Neural cell (in vitro differentiated cells): ENCODE data around the gene GPRC5B. TPM values are rescaled to one million over a fixed set of nuclear protein-coding genes. Genes with fewer than 3 reads are reported as not detected.

Experiments used
- H2AFZ ChIP-seq: fragments of 200-600, 300-800 bp; sonication (generic), shearing (Covaris generic); 2 replicates; pipeline ENCODE4 v1.6.0; 2014; ENCODE audit warnings: low read depth, mild to moderate bottlenecking, antibody characterized with exemption, low read length, moderate library complexity
- H3F3A ChIP-seq: fragments of 200-600 bp; shearing (Covaris generic); 2 replicates; pipeline ENCODE4 v1.6.1; 2016; ENCODE audit warnings: mild to moderate bottlenecking, moderate library complexity, mixed read lengths, antibody characterized with exemption, low read length; ENCODE audit not compliant: insufficient read depth, poor library complexity, severe bottlenecking
- H3K27ac ChIP-seq: fragments of 200-600, 300-800 bp; sonication (generic), shearing (Covaris generic); 2 replicates; pipeline ENCODE4 v1.5.1; 2014; ENCODE audit warnings: mild to moderate bottlenecking, low read length, moderate library complexity
- H3K27me3 ChIP-seq: fragments of 300-800, 200-600 bp; sonication (generic), shearing (Covaris generic); 2 replicates; pipeline ENCODE4 v1.6.0; 2014; ENCODE audit warnings: mild to moderate bottlenecking, low read depth, low read length, moderate library complexity; ENCODE audit not compliant: insufficient read depth
- H3K36me3 ChIP-seq: fragments of 300-800, 200-600 bp; sonication (generic), shearing (Covaris generic); 2 replicates; pipeline ENCODE4 v1.5.1; 2014; ENCODE audit warnings: mild to moderate bottlenecking, antibody characterized with exemption, low read length, moderate library complexity; ENCODE audit not compliant: insufficient read depth
- H3K4me2 ChIP-seq: fragments of 300-800, 200-600 bp; sonication (generic), shearing (Covaris generic); 2 replicates; pipeline ENCODE4 v1.6.0; 2014; ENCODE audit warnings: mild to moderate bottlenecking, low read length
- H3K4me3 ChIP-seq: fragments of 300-800, 200-600 bp; sonication (generic), shearing (Covaris generic); 2 replicates; pipeline ENCODE4 v1.5.1; 2014; ENCODE audit warnings: mild to moderate bottlenecking, low read length, moderate library complexity
- H3K79me2 ChIP-seq: fragments of 200-600 bp; shearing (Covaris generic); replicated peaks from 2 replicates; pipeline ENCODE4 v1.6.0; 2014; ENCODE audit warnings: mild to moderate bottlenecking, low read length, moderate library complexity; ENCODE audit not compliant: insufficient read depth
- H3K9ac ChIP-seq: fragments of 300-800, 200-600 bp; sonication (generic), shearing (Covaris generic); 2 replicates; pipeline ENCODE4 v1.6.1; 2016; ENCODE audit warnings: mild to moderate bottlenecking, low read length, mixed read lengths
- H3K9me2 ChIP-seq: fragments of 200-600 bp; shearing (Covaris generic); 2 replicates; pipeline ENCODE4 v1.6.1; 2016; ENCODE audit warnings: mild to moderate bottlenecking, low read length, mixed read lengths; ENCODE audit not compliant: insufficient read depth
- H3K9me3 ChIP-seq: fragments of 200-600, 300-800 bp; sonication (generic), shearing (Covaris generic); 2 replicates; pipeline ENCODE4 v1.6.1; 2016; ENCODE audit warnings: mild to moderate bottlenecking, mixed run types, low read length, moderate library complexity, mixed read lengths
- H4K20me1 ChIP-seq: fragments of 200-600 bp; shearing (Covaris generic); 2 replicates; pipeline ENCODE4 v1.6.1; 2016; ENCODE audit warnings: mild to moderate bottlenecking, mixed run types; ENCODE audit not compliant: insufficient read depth
- EP300 ChIP-seq: fragments of 450-650 bp; conservative IDR thresholded peaks from 2 replicates; pipeline ENCODE4 v1.6.1; 2014; ENCODE audit warnings: antibody characterized with exemption, mild to moderate bottlenecking, moderate library complexity; ENCODE audit not compliant: poor library complexity, severe bottlenecking
- EZH2 ChIP-seq: fragments of 200-600, 300-800 bp; shearing (Covaris generic), sonication (generic); IDR thresholded peaks from 2 replicates; pipeline ENCODE4 v1.6.1; 2014; ENCODE audit warnings: antibody characterized with exemption, low read length, borderline replicate concordance, mild to moderate bottlenecking; ENCODE audit not compliant: insufficient read depth, poor library complexity, severe bottlenecking
- MXI1 ChIP-seq: fragments of 450-650 bp; conservative IDR thresholded peaks from 2 replicates; pipeline ENCODE4 v1.6.1; 2014; ENCODE audit warnings: antibody characterized with exemption, mild to moderate bottlenecking; ENCODE audit not compliant: poor library complexity, severe bottlenecking
- POLR2AphosphoS5 ChIP-seq: IDR thresholded peaks from 2 replicates; pipeline ENCODE4 v1.6.1; 2012
- RAD21 ChIP-seq: fragments of 450-650 bp; conservative IDR thresholded peaks from 2 replicates; pipeline ENCODE4 v1.6.1; 2014; ENCODE audit warnings: antibody characterized with exemption, mild to moderate bottlenecking, moderate library complexity
- SMC3 ChIP-seq: fragments of 450-650 bp; conservative IDR thresholded peaks from 2 replicates; pipeline ENCODE4 v1.6.1; 2014; ENCODE audit warnings: antibody characterized with exemption, mild to moderate bottlenecking, moderate library complexity; ENCODE audit not compliant: poor library complexity
- TAF1 ChIP-seq: IDR thresholded peaks from 2 replicates; pipeline ENCODE4 v1.6.1; 2012; ENCODE audit warnings: low read depth
- polyA plus RNA-seq: library from polyadenylated mRNA; depleted of rRNA; stranded (reverse); fragments of >200 nt; gene quantifications from 2 replicates; pipeline ENCODE4 v1.2.3, GENCODE V29; 2014
- TF ChIP-seq, protein P1 (sequence below): fragments of 450-650 bp; IDR thresholded peaks from 2 replicates; pipeline ENCODE4 v1.5.1; 2014; ENCODE audit warnings: antibody characterized with exemption, mild to moderate bottlenecking, moderate library complexity; ENCODE audit not compliant: poor library complexity, severe bottlenecking
- TF ChIP-seq, protein P2 (sequence below): IDR thresholded peaks from 2 replicates; pipeline ENCODE4 v1.6.1; 2012; ENCODE audit warnings: borderline replicate concordance

GPRC5B gene
- polyA plus RNA-seq, 1 donor from 2014 or later: 25.4 TPM

DNA sequence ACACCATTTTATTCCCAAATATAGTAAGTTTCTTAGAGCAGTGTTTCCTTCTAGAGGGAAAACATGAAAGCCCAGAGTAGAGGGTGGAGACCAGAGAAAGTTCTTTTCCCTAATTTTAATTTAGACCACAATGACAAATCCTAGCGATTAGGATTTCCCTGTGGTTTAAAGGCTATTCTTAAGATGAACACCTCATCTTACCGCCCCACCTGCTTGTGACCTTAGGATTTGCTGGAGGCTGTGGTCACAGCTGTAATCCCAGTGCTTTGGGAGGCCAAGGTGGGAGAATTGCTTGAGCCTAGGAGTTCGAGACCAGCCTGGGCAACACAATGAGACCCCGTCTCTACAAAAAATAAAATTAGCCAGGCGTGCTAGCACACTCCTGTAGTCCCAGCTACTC lies 51.1 kb downstream of the GPRC5B start:
- H3K36me3 ChIP-seq: no peaks in the 10 kb centered on the region
- H3K4me2 ChIP-seq: no peak overlapping the region
- no peak overlapping the region for H3K9ac ChIP-seq
- no peaks in the 10 kb centered on the region for H4K20me1 ChIP-seq
- H3F3A ChIP-seq: no peaks in the 10 kb centered on the region
- H3K79me2 ChIP-seq: no peaks in the 10 kb centered on the region
- no peaks in the 10 kb centered on the region for H3K9me3 ChIP-seq
- no peak overlapping the region for H3K27ac ChIP-seq
- no peak overlapping the region for H3K4me3 ChIP-seq
- no peaks in the 10 kb centered on the region for H3K27me3 ChIP-seq
- H3K9me2 ChIP-seq: no peaks in the 10 kb centered on the region
- H2AFZ ChIP-seq: no peak overlapping the region
- TF ChIP-seq RAD21 (no peak), MXI1 (no peak), EZH2 (no peak), SMC3 (no peak), TAF1 (no peak), POLR2AphosphoS5 (no peak), EP300 (no peak)
- TF ChIP-seq, protein P1, sequence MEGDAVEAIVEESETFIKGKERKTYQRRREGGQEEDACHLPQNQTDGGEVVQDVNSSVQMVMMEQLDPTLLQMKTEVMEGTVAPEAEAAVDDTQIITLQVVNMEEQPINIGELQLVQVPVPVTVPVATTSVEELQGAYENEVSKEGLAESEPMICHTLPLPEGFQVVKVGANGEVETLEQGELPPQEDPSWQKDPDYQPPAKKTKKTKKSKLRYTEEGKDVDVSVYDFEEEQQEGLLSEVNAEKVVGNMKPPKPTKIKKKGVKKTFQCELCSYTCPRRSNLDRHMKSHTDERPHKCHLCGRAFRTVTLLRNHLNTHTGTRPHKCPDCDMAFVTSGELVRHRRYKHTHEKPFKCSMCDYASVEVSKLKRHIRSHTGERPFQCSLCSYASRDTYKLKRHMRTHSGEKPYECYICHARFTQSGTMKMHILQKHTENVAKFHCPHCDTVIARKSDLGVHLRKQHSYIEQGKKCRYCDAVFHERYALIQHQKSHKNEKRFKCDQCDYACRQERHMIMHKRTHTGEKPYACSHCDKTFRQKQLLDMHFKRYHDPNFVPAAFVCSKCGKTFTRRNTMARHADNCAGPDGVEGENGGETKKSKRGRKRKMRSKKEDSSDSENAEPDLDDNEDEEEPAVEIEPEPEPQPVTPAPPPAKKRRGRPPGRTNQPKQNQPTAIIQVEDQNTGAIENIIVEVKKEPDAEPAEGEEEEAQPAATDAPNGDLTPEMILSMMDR: no peak
- TF ChIP-seq, protein P2, sequence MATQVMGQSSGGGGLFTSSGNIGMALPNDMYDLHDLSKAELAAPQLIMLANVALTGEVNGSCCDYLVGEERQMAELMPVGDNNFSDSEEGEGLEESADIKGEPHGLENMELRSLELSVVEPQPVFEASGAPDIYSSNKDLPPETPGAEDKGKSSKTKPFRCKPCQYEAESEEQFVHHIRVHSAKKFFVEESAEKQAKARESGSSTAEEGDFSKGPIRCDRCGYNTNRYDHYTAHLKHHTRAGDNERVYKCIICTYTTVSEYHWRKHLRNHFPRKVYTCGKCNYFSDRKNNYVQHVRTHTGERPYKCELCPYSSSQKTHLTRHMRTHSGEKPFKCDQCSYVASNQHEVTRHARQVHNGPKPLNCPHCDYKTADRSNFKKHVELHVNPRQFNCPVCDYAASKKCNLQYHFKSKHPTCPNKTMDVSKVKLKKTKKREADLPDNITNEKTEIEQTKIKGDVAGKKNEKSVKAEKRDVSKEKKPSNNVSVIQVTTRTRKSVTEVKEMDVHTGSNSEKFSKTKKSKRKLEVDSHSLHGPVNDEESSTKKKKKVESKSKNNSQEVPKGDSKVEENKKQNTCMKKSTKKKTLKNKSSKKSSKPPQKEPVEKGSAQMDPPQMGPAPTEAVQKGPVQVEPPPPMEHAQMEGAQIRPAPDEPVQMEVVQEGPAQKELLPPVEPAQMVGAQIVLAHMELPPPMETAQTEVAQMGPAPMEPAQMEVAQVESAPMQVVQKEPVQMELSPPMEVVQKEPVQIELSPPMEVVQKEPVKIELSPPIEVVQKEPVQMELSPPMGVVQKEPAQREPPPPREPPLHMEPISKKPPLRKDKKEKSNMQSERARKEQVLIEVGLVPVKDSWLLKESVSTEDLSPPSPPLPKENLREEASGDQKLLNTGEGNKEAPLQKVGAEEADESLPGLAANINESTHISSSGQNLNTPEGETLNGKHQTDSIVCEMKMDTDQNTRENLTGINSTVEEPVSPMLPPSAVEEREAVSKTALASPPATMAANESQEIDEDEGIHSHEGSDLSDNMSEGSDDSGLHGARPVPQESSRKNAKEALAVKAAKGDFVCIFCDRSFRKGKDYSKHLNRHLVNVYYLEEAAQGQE: no peak

DNA sequence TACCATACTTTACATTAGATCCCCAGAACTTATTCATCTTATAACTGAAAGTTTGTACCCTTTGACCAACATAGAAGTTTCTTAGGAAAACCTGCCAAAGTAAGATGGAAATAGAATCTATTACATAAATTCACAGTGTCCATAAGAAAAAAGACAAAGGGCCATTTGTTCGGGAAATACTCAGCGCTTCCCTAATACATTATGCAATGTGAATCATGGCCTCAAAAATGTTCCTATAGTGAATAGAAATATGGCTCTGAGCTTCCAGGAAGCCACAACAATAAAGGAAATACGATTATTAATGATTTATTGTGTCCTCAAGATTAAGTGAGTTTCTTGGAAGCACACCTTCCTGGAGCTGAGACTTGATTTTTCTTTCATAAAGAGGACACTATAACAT lies 51.5 kb downstream of the GPRC5B start:
- Histone ChIP-seq H3F3A (no peaks in the 10 kb centered on the region), H4K20me1 (no peaks in the 10 kb centered on the region), H3K27me3 (no peaks in the 10 kb centered on the region), H3K4me2 (no peak overlapping the region), H3K9ac (no peak overlapping the region), H2AFZ (no peak overlapping the region), H3K79me2 (no peaks in the 10 kb centered on the region), H3K27ac (no peak overlapping the region), H3K36me3 (no peaks in the 10 kb centered on the region), H3K9me3 (no peaks in the 10 kb centered on the region), H3K9me2 (no peaks in the 10 kb centered on the region), H3K4me3 (no peak overlapping the region)
- TF ChIP-seq, protein P2: no peak
- TF ChIP-seq TAF1: no peak
- TF ChIP-seq POLR2AphosphoS5: no peak
- TF ChIP-seq RAD21: no peak
- TF ChIP-seq MXI1: no peak
- no peak for TF ChIP-seq EZH2
- no peak for TF ChIP-seq EP300
- no peak for TF ChIP-seq SMC3
- TF ChIP-seq, protein P1: no peak
